Measurements from ENCODE around the gene DGKH. TPM values are rescaled to one million over a fixed set of nuclear protein-coding genes. Genes with fewer than 3 reads are reported as not detected.

The DGKH gene
- total and polyA plus RNA-seq, 9 of the 15 experiments (the other 6 are each of a cell fraction or from before 2014, with no cell fraction given) = 0.38 to 4.4 (median 3.1) TPM

DNA sequence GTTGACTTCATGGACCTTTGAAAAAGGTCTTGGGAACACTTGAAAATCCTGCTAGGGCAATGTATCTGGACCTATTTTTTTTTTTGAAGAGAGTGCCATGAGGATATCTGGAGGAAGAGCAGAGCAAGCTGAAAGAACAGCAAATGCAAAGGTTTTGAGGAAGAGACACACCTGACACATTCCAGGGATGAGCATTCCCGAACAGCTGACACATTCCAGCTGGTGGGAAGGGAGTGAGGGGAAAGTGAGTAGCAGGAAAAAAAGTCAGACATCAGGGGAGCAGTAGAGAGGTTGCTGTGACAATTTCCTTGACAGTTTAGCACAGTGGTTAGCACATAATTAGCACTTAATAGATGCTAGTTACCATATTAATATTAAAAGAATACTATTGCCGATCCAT, 14.7 kb downstream of the DGKH start (continued):
- TF ChIP-seq, protein P1, sequence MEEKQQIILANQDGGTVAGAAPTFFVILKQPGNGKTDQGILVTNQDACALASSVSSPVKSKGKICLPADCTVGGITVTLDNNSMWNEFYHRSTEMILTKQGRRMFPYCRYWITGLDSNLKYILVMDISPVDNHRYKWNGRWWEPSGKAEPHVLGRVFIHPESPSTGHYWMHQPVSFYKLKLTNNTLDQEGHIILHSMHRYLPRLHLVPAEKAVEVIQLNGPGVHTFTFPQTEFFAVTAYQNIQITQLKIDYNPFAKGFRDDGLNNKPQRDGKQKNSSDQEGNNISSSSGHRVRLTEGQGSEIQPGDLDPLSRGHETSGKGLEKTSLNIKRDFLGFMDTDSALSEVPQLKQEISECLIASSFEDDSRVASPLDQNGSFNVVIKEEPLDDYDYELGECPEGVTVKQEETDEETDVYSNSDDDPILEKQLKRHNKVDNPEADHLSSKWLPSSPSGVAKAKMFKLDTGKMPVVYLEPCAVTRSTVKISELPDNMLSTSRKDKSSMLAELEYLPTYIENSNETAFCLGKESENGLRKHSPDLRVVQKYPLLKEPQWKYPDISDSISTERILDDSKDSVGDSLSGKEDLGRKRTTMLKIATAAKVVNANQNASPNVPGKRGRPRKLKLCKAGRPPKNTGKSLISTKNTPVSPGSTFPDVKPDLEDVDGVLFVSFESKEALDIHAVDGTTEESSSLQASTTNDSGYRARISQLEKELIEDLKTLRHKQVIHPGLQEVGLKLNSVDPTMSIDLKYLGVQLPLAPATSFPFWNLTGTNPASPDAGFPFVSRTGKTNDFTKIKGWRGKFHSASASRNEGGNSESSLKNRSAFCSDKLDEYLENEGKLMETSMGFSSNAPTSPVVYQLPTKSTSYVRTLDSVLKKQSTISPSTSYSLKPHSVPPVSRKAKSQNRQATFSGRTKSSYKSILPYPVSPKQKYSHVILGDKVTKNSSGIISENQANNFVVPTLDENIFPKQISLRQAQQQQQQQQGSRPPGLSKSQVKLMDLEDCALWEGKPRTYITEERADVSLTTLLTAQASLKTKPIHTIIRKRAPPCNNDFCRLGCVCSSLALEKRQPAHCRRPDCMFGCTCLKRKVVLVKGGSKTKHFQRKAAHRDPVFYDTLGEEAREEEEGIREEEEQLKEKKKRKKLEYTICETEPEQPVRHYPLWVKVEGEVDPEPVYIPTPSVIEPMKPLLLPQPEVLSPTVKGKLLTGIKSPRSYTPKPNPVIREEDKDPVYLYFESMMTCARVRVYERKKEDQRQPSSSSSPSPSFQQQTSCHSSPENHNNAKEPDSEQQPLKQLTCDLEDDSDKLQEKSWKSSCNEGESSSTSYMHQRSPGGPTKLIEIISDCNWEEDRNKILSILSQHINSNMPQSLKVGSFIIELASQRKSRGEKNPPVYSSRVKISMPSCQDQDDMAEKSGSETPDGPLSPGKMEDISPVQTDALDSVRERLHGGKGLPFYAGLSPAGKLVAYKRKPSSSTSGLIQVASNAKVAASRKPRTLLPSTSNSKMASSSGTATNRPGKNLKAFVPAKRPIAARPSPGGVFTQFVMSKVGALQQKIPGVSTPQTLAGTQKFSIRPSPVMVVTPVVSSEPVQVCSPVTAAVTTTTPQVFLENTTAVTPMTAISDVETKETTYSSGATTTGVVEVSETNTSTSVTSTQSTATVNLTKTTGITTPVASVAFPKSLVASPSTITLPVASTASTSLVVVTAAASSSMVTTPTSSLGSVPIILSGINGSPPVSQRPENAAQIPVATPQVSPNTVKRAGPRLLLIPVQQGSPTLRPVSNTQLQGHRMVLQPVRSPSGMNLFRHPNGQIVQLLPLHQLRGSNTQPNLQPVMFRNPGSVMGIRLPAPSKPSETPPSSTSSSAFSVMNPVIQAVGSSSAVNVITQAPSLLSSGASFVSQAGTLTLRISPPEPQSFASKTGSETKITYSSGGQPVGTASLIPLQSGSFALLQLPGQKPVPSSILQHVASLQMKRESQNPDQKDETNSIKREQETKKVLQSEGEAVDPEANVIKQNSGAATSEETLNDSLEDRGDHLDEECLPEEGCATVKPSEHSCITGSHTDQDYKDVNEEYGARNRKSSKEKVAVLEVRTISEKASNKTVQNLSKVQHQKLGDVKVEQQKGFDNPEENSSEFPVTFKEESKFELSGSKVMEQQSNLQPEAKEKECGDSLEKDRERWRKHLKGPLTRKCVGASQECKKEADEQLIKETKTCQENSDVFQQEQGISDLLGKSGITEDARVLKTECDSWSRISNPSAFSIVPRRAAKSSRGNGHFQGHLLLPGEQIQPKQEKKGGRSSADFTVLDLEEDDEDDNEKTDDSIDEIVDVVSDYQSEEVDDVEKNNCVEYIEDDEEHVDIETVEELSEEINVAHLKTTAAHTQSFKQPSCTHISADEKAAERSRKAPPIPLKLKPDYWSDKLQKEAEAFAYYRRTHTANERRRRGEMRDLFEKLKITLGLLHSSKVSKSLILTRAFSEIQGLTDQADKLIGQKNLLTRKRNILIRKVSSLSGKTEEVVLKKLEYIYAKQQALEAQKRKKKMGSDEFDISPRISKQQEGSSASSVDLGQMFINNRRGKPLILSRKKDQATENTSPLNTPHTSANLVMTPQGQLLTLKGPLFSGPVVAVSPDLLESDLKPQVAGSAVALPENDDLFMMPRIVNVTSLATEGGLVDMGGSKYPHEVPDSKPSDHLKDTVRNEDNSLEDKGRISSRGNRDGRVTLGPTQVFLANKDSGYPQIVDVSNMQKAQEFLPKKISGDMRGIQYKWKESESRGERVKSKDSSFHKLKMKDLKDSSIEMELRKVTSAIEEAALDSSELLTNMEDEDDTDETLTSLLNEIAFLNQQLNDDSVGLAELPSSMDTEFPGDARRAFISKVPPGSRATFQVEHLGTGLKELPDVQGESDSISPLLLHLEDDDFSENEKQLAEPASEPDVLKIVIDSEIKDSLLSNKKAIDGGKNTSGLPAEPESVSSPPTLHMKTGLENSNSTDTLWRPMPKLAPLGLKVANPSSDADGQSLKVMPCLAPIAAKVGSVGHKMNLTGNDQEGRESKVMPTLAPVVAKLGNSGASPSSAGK (IDR thresholded peaks at IDR 0.05) = no peak
- TF ChIP-seq EWSR1 (IDR thresholded peaks at IDR 0.05; ENCODE audit: borderline replicate concordance, low read depth, partially characterized antibody) (no peak), TCFL5 (CRISPR knock-in tag; conservative IDR thresholded peaks at IDR 0.05) (no peak), ZNF347 (CRISPR knock-in tag; IDR thresholded peaks at IDR 0.05; ENCODE audit: low read depth) (no peak), MCM5 (IDR thresholded peaks at IDR 0.05; ENCODE audit: low read depth) (no peak)
- TF ChIP-seq, protein P2, sequence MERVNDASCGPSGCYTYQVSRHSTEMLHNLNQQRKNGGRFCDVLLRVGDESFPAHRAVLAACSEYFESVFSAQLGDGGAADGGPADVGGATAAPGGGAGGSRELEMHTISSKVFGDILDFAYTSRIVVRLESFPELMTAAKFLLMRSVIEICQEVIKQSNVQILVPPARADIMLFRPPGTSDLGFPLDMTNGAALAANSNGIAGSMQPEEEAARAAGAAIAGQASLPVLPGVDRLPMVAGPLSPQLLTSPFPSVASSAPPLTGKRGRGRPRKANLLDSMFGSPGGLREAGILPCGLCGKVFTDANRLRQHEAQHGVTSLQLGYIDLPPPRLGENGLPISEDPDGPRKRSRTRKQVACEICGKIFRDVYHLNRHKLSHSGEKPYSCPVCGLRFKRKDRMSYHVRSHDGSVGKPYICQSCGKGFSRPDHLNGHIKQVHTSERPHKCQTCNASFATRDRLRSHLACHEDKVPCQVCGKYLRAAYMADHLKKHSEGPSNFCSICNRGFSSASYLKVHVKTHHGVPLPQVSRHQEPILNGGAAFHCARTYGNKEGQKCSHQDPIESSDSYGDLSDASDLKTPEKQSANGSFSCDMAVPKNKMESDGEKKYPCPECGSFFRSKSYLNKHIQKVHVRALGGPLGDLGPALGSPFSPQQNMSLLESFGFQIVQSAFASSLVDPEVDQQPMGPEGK (CRISPR knock-in tag; IDR thresholded peaks at IDR 0.05; ENCODE audit: borderline replicate concordance) = no peak
- TF ChIP-seq, protein P3, sequence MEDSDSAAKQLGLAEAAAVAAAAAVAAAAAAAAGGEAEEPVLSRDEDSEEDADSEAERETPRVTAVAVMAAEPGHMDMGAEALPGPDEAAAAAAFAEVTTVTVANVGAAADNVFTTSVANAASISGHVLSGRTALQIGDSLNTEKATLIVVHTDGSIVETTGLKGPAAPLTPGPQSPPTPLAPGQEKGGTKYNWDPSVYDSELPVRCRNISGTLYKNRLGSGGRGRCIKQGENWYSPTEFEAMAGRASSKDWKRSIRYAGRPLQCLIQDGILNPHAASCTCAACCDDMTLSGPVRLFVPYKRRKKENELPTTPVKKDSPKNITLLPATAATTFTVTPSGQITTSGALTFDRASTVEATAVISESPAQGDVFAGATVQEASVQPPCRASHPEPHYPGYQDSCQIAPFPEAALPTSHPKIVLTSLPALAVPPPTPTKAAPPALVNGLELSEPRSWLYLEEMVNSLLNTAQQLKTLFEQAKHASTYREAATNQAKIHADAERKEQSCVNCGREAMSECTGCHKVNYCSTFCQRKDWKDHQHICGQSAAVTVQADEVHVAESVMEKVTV (CRISPR knock-in tag; IDR thresholded peaks at IDR 0.05) = no peak
- TF ChIP-seq, protein P4, sequence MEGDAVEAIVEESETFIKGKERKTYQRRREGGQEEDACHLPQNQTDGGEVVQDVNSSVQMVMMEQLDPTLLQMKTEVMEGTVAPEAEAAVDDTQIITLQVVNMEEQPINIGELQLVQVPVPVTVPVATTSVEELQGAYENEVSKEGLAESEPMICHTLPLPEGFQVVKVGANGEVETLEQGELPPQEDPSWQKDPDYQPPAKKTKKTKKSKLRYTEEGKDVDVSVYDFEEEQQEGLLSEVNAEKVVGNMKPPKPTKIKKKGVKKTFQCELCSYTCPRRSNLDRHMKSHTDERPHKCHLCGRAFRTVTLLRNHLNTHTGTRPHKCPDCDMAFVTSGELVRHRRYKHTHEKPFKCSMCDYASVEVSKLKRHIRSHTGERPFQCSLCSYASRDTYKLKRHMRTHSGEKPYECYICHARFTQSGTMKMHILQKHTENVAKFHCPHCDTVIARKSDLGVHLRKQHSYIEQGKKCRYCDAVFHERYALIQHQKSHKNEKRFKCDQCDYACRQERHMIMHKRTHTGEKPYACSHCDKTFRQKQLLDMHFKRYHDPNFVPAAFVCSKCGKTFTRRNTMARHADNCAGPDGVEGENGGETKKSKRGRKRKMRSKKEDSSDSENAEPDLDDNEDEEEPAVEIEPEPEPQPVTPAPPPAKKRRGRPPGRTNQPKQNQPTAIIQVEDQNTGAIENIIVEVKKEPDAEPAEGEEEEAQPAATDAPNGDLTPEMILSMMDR (IDR thresholded peaks at IDR 0.05 in 2 of 3, conservative IDR thresholded peaks at IDR 0.05 in 1 of 3; ENCODE audit: insufficient read depth in 2 of 3, low read depth in 1 of 3, low read length in 3 of 3) = no peak

Data from K562 (cell line).